GM12878 (cell line): ENCODE measurements around the gene TAS2R41. TPM values are rescaled to one million over a fixed set of nuclear protein-coding genes. Genes with fewer than 3 reads are reported as not detected.

Source experiments
- ATAC-seq: fragments of 200-7000 bp; cut with Tn5 transposase; 3 replicates; pipeline ENCODE4 v1.9.1; 2020; ENCODE audit warnings: mild to moderate bottlenecking, moderate library complexity
- BruUV-seq: library from RNA; stranded (reverse); fragments of 400-500 nt; replicated peaks from 2 replicates; lab custom pipeline; 2021; lab: Mats Ljungman, UMichigan
- CTCF ChIA-PET: fragments of 300-600 bp; sonication (Branson Sonifier 250); formaldehyde crosslinking; extraction: SDS; loops from one replicate; lab custom pipeline; 2021; ENCODE audit warnings: inconsistent platforms; lab: Yijun Ruan, JAX
- POLR2A ChIA-PET: fragments of 350-600 bp; formaldehyde crosslinking; extraction: SDS; loops from one replicate; lab custom pipeline; 2021; ENCODE audit warnings: inconsistent platforms; lab: Charles Lee
- RAD21 ChIA-PET: fragments of 300-600 bp; sonication (Branson Sonifier 250); formaldehyde crosslinking; loops from one replicate; lab custom pipeline; 2023; ENCODE audit warnings: antibody characterized with exemption; ENCODE audit not compliant: unreplicated experiment; lab: Charles Lee
- SMC1A ChIA-PET: fragments of 300-600 bp; sonication (Branson Sonifier 250); formaldehyde crosslinking; loops from one replicate; lab custom pipeline; 2023; ENCODE audit not compliant: unreplicated experiment, uncharacterized antibody; lab: Charles Lee
- DNase-seq: peaks from one replicate; pipeline ENCODE4 v3.0.0-alpha.2; 2011; ENCODE audit warnings: low read depth, low spot score
- FAIRE-seq: peaks from 3 replicates; lab custom pipeline; 2011; peaks lifted over from hg19 to GRCh38; lab: Jason Lieb, UNC
- H2AFZ ChIP-seq: 2 replicates; pipeline ENCODE4 v1.6.0; 2011; ENCODE audit warnings: low read depth, low read length, control low read depth; ENCODE audit not compliant: control insufficient read depth
- H3K27ac ChIP-seq: 2 replicates; pipeline ENCODE4 v1.5.1; 2011; ENCODE audit warnings: control low read depth; ENCODE audit not compliant: control insufficient read depth, insufficient read depth
- H3K27me3 ChIP-seq, 2 experiments: replicated peaks in 1 of 2; 2 replicates each; pipeline versions ENCODE4 v1.6.0 to v1.6.1; 2011; ENCODE audit warnings: low read length in 1 of 2; ENCODE audit not compliant: control insufficient read depth in 2 of 2, insufficient read depth in 2 of 2
- H3K36me3 ChIP-seq, 2 experiments: 2 replicates each; pipeline ENCODE4 v1.5.1; 2011; ENCODE audit warnings: low read length in 1 of 2; ENCODE audit not compliant: control insufficient read depth in 2 of 2, insufficient read depth in 2 of 2
- H3K4me1 ChIP-seq: 2 replicates; pipeline ENCODE4 v1.6.1; 2011; ENCODE audit warnings: mild to moderate bottlenecking, low read length, moderate library complexity, mixed read lengths; ENCODE audit not compliant: control insufficient read depth, insufficient read depth
- H3K4me2 ChIP-seq: 2 replicates; pipeline ENCODE4 v1.6.0; 2011; ENCODE audit warnings: control low read depth; ENCODE audit not compliant: control insufficient read depth, insufficient read depth
- H3K4me3 ChIP-seq: fragments of 200-600 bp; sonication (generic); 2 replicates; pipeline ENCODE4 v1.5.1; 2016
- H3K79me2 ChIP-seq: 2 replicates; pipeline ENCODE4 v1.6.0; 2011; ENCODE audit warnings: low read length; ENCODE audit not compliant: control insufficient read depth, insufficient read depth
- H3K9ac ChIP-seq: 2 replicates; pipeline ENCODE4 v1.8.0; 2011; ENCODE audit warnings: low read length, control low read depth, mixed read lengths; ENCODE audit not compliant: control insufficient read depth, insufficient read depth
- H3K9me3 ChIP-seq: replicated peaks from 3 replicates; pipeline ENCODE4 v1.5.1; 2011; ENCODE audit warnings: mild to moderate bottlenecking, low read length; ENCODE audit not compliant: control insufficient read depth, insufficient read depth
- H4K20me1 ChIP-seq: 2 replicates; pipeline ENCODE4 v1.6.0; 2011; ENCODE audit not compliant: control insufficient read depth, insufficient read depth
- CBX3 ChIP-seq: fragments of 200-600 bp; sonication (generic); IDR thresholded peaks from 2 replicates; pipeline ENCODE4 v1.6.1; 2016; ENCODE audit warnings: low read depth, borderline replicate concordance
- CHD2 ChIP-seq: IDR thresholded peaks from 2 replicates; pipeline ENCODE4 v1.6.1; 2011; ENCODE audit warnings: low read depth, low read length, improper control_type of control experiment, borderline replicate concordance
- POLR2AphosphoS2 ChIP-seq: IDR thresholded peaks from 2 replicates; pipeline ENCODE4 v1.6.1; 2011; ENCODE audit warnings: low read depth, mild to moderate bottlenecking, low read length, improper control_type of control experiment, moderate library complexity
- POLR2AphosphoS5 ChIP-seq: IDR thresholded peaks from 2 replicates; pipeline ENCODE4 v1.6.1; 2011; ENCODE audit warnings: mild to moderate bottlenecking, low read length, inconsistent platforms
- RB1 ChIP-seq: fragments of 450-650 bp; formaldehyde crosslinking; IDR thresholded peaks from 2 replicates; pipeline ENCODE4 v1.6.1; 2017; ENCODE audit warnings: mild to moderate bottlenecking, borderline replicate concordance
- RFX5 ChIP-seq: IDR thresholded peaks from 2 replicates; pipeline ENCODE4 v1.6.1; 2011; ENCODE audit warnings: low read depth, low read length, improper control_type of control experiment
- ZNF217 ChIP-seq: fragments of 450-650 bp; IDR thresholded peaks from 2 replicates; pipeline ENCODE4 v1.6.1; 2017; ENCODE audit warnings: antibody characterized with exemption, mild to moderate bottlenecking
- WGBS: methylation state at CpG from one replicate; pipeline ENCODE4 v1.1.6; 2016; ENCODE audit warnings: low lambda C conversion rate; ENCODE audit not compliant: insufficient replicate concordance, insufficient coverage; ENCODE audit errors: missing lambda C conversion rate; 5-methylcytosine and 5-hydroxymethylcytosine counted together
- in situ Hi-C: fragments of 300-500 bp; cut with MboI; formaldehyde crosslinking; loops from 9 replicates; pipeline ENCODE4 v1.14.3; 2018; ENCODE audit warnings: mixed read lengths
- intact Hi-C: fragments of 100-400 bp; cut with micrococcal nuclease; formaldehyde crosslinking; loops from one replicate; pipeline ENCODE4 v1.14.2; 2022; ENCODE audit not compliant: unreplicated experiment
- polyA plus RNA-seq, 11 experiments: library from polyadenylated mRNA; depleted of rRNA in 4 of 11; unstranded in 6 of 11; stranded (reverse) in 5 of 11; fragments of >200 nt; fragmentation: Nextera tagmentation in 4 of 11; fragmentation: Illumina TruSeq in 1 of 11; extraction: Ambion mirVana in 4 of 11; extraction: Trizol in 1 of 11; gene quantifications; 1 replicate in 1 of 11; 2 replicates in 10 of 11; pipeline versions ENCODE4 v1.2.1 to v1.2.3, GENCODE V29; 2011 to 2016; ENCODE audit warnings: inconsistent platforms in 2 of 11, missing spikeins in 2 of 11, low read depth in 1 of 11
- total RNA-seq, 4 experiments: library from RNA; depleted of rRNA in 3 of 4; stranded (reverse); fragments of >200 nt in 3 of 4; fragmentation: Illumina TruSeq in 1 of 4; extraction: Trizol in 1 of 4; gene quantifications; 2 replicates each; pipeline versions ENCODE4 v1.2.1 to v1.2.3, GENCODE V29; 2013 to 2021
- TF ChIP-seq, protein P1 (sequence below): IDR thresholded peaks from 2 replicates; pipeline ENCODE4 v1.6.1; 2012; ENCODE audit warnings: low read length, inconsistent platforms
- TF ChIP-seq, protein P2 (sequence below): fragments of 450-650 bp; formaldehyde crosslinking; IDR thresholded peaks from 2 replicates; pipeline ENCODE4 v1.5.0; 2022; ENCODE audit warnings: mild to moderate bottlenecking, missing genetic modification characterization
- TF ChIP-seq, protein P3 (sequence below): IDR thresholded peaks from 2 replicates; pipeline ENCODE4 v1.6.1; 2011; ENCODE audit warnings: low read depth, mild to moderate bottlenecking, low read length, moderate library complexity, borderline replicate concordance; ENCODE audit errors: extremely low read depth
- TF ChIP-seq, protein P4 (sequence below): fragments of 450-650 bp; IDR thresholded peaks from 2 replicates; pipeline ENCODE4 v1.6.1; 2016; ENCODE audit warnings: mild to moderate bottlenecking, moderate library complexity, borderline replicate concordance

TAS2R41 gene
- total and polyA plus RNA-seq, 10 of the 15 experiments (the other 5 are each of a cell fraction or from before 2014, with no cell fraction given) = not detected

DNA sequence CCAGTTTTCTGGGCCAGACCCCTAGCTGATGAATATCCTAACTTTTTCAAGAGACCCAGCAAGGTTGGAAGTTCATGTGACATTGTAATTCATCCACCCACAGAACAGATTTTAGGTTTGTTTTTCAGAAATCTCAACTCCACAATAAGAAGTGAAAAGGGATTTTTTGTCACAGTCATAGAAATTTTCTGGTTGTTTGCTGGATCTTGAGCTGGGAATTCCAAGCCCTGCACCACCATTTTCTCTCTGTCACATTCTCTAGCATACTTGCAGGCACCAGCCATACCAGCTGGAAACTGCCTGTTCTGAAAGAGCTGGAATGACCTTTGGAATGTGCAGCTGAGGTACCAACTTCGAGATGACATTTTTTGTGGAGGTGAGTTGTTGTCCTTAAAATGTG is 25.9 kb upstream of the TAS2R41 start (continued):
- TF ChIP-seq, protein P1, sequence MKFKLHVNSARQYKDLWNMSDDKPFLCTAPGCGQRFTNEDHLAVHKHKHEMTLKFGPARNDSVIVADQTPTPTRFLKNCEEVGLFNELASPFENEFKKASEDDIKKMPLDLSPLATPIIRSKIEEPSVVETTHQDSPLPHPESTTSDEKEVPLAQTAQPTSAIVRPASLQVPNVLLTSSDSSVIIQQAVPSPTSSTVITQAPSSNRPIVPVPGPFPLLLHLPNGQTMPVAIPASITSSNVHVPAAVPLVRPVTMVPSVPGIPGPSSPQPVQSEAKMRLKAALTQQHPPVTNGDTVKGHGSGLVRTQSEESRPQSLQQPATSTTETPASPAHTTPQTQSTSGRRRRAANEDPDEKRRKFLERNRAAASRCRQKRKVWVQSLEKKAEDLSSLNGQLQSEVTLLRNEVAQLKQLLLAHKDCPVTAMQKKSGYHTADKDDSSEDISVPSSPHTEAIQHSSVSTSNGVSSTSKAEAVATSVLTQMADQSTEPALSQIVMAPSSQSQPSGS = no peak
- TF ChIP-seq ZNF217 (no peak), RB1 (no peak)
- TF ChIP-seq, all 136 proteins: peak for 0

DNA sequence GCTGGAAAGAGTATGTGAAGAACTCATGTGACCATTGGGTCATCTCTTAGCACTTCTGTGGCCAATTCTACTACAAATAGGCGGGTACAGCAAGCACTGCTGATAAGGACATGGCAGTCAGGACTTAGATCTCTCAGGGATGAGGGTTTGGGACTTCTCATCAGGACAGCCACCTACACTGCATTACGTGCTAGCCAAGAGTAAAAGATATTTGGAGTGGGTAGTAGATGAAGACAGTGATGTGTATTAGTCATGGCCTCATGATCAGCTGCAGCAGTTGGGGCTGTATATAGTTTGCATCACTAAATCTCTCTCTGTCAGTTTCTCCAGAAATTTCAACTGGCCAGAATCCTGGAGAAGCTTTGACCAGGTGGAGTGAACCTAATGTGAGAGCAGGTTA is 25.2 kb upstream of the TAS2R41 start:
- H3K4me1 ChIP-seq = no peaks in the 10 kb centered on the region
- ATAC-seq (no peak), FAIRE-seq (no peak), DNase-seq (no peak)
- ChIA-PET SMC1A (interaction anchor here (0.9 kb wide), 1 partner anchor 645 kb away, joined by 3 read pairs; no protein-coding TSS in a partner anchor), RAD21 (no interaction called here), POLR2A (no interaction called here), CTCF (no interaction called here)
- no peak overlapping the region for H3K4me3 ChIP-seq
- H3K79me2 ChIP-seq = no peaks in the 10 kb centered on the region
- no peak overlapping the region for H3K4me2 ChIP-seq
- H3K9ac ChIP-seq = no peak overlapping the region
- no peaks in the 10 kb centered on the region for H3K36me3 ChIP-seq
- in situ Hi-C loops = no loop called here
- no peaks in the 10 kb centered on the region for H3K9me3 ChIP-seq
- intact Hi-C loops = no loop called here
- WGBS = 2% methylated on average over 2 of the region's 2 CpGs
- no TSS peak for BruUV-seq
- peaks cover 0 to 4% of the 10 kb centered on the region in 2 experiments; a peak in 2 of 4 replicates for H3K27me3 ChIP-seq
- H3K27ac ChIP-seq = no peak overlapping the region
- H2AFZ ChIP-seq = no peak overlapping the region
- H4K20me1 ChIP-seq = no peaks in the 10 kb centered on the region
- TF ChIP-seq, protein P2, sequence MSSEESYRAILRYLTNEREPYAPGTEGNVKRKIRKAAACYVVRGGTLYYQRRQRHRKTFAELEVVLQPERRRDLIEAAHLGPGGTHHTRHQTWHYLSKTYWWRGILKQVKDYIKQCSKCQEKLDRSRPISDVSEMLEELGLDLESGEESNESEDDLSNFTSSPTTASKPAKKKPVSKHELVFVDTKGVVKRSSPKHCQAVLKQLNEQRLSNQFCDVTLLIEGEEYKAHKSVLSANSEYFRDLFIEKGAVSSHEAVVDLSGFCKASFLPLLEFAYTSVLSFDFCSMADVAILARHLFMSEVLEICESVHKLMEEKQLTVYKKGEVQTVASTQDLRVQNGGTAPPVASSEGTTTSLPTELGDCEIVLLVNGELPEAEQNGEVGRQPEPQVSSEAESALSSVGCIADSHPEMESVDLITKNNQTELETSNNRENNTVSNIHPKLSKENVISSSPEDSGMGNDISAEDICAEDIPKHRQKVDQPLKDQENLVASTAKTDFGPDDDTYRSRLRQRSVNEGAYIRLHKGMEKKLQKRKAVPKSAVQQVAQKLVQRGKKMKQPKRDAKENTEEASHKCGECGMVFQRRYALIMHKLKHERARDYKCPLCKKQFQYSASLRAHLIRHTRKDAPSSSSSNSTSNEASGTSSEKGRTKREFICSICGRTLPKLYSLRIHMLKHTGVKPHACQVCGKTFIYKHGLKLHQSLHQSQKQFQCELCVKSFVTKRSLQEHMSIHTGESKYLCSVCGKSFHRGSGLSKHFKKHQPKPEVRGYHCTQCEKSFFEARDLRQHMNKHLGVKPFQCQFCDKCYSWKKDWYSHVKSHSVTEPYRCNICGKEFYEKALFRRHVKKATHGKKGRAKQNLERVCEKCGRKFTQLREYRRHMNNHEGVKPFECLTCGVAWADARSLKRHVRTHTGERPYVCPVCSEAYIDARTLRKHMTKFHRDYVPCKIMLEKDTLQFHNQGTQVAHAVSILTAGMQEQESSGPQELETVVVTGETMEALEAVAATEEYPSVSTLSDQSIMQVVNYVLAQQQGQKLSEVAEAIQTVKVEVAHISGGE = no peak
- TF ChIP-seq, protein P1 = no peak
- TF ChIP-seq, protein P3, sequence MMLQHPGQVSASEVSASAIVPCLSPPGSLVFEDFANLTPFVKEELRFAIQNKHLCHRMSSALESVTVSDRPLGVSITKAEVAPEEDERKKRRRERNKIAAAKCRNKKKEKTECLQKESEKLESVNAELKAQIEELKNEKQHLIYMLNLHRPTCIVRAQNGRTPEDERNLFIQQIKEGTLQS = no peak
- TF ChIP-seq CHD2 (no peak), POLR2AphosphoS5 (no peak), CBX3 (no peak), POLR2AphosphoS2 (no peak), RFX5 (no peak)
- TF ChIP-seq, protein P4, sequence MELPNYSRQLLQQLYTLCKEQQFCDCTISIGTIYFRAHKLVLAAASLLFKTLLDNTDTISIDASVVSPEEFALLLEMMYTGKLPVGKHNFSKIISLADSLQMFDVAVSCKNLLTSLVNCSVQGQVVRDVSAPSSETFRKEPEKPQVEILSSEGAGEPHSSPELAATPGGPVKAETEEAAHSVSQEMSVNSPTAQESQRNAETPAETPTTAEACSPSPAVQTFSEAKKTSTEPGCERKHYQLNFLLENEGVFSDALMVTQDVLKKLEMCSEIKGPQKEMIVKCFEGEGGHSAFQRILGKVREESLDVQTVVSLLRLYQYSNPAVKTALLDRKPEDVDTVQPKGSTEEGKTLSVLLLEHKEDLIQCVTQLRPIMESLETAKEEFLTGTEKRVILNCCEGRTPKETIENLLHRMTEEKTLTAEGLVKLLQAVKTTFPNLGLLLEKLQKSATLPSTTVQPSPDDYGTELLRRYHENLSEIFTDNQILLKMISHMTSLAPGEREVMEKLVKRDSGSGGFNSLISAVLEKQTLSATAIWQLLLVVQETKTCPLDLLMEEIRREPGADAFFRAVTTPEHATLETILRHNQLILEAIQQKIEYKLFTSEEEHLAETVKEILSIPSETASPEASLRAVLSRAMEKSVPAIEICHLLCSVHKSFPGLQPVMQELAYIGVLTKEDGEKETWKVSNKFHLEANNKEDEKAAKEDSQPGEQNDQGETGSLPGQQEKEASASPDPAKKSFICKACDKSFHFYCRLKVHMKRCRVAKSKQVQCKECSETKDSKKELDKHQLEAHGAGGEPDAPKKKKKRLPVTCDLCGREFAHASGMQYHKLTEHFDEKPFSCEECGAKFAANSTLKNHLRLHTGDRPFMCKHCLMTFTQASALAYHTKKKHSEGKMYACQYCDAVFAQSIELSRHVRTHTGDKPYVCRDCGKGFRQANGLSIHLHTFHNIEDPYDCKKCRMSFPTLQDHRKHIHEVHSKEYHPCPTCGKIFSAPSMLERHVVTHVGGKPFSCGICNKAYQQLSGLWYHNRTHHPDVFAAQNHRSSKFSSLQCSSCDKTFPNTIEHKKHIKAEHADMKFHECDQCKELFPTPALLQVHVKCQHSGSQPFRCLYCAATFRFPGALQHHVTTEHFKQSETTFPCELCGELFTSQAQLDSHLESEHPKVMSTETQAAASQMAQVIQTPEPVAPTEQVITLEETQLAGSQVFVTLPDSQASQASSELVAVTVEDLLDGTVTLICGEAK = no peak
